OCI-LY3 (cell line): Measurements from ENCODE around the gene ATG7.

Source experiments
- EZH2phosphoT487 ChIP-seq: fragments of 200-600 bp; shearing (Covaris generic); IDR thresholded peaks from 2 replicates; pipeline ENCODE4 v1.6.1; 2018; ENCODE audit warnings: antibody characterized with exemption, mixed run types, low read depth
- TF ChIP-seq, protein P1 (sequence below): fragments of 200-600, 300-600 bp; sonication (generic); IDR thresholded peaks from 2 replicates; pipeline ENCODE4 v1.5.1; 2014; ENCODE audit warnings: antibody characterized with exemption, low read length, low read depth

DNA sequence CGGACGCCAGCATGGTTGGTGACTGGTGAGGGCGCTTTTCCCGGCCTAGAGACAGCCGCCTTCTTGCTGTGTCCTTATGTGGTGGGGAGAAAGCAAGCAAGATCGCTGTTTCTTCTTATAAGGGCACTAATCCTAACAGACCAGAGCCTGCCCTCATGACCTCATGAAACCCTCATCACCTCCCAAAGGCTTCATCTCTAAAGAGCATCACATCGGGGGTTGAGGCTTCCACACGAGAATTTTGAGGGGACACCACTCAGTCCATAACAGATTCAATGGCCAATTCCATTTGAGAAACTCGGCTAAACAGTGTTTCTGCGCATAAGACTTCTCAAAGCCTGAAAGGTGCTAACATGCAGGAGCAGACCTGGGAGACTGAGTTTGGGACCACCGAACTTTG, 317.5 kb downstream of the ATG7 start:
- TF ChIP-seq, protein P1, sequence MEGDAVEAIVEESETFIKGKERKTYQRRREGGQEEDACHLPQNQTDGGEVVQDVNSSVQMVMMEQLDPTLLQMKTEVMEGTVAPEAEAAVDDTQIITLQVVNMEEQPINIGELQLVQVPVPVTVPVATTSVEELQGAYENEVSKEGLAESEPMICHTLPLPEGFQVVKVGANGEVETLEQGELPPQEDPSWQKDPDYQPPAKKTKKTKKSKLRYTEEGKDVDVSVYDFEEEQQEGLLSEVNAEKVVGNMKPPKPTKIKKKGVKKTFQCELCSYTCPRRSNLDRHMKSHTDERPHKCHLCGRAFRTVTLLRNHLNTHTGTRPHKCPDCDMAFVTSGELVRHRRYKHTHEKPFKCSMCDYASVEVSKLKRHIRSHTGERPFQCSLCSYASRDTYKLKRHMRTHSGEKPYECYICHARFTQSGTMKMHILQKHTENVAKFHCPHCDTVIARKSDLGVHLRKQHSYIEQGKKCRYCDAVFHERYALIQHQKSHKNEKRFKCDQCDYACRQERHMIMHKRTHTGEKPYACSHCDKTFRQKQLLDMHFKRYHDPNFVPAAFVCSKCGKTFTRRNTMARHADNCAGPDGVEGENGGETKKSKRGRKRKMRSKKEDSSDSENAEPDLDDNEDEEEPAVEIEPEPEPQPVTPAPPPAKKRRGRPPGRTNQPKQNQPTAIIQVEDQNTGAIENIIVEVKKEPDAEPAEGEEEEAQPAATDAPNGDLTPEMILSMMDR, result no peak
- no peak for TF ChIP-seq EZH2phosphoT487
